ENCODE results near the gene NUP133.

- TF ChIP-seq POLR2A (IDR thresholded peaks at IDR 0.05; ENCODE audit: low read length), result no peak
- TF ChIP-seq GATA1 (IDR thresholded peaks at IDR 0.05; ENCODE audit: low read depth, low read length), result no peak
Measured at GRCh38 chr1:229508823-229509337, 739 bp upstream of the NUP133 start.
